Progenitor cell of endocrine pancreas (in vitro differentiated cells): Measurements from ENCODE around the gene EMC10. TPM values are rescaled to one million over a fixed set of nuclear protein-coding genes. Genes with fewer than 3 reads are reported as not detected.

Experiments
- DNase-seq: peaks from one replicate; pipeline ENCODE4 v3.0.0; 2021; ENCODE audit warnings: low spot score; ENCODE audit not compliant: unreplicated experiment
- H3K27ac Mint-ChIP-seq: 2 replicates; pipeline ENCODE4 v1.8.0; 2021; ENCODE audit warnings: mild to moderate bottlenecking, moderate library complexity, mixed read lengths
- H3K27me3 Mint-ChIP-seq: 2 replicates; pipeline ENCODE4 v1.8.0; 2021; ENCODE audit warnings: mixed read lengths
- H3K36me3 Mint-ChIP-seq: 2 replicates; pipeline ENCODE4 v1.8.0; 2022; ENCODE audit warnings: mixed read lengths; ENCODE audit not compliant: insufficient read depth
- H3K4me1 Mint-ChIP-seq: 2 replicates; pipeline ENCODE4 v1.8.0; 2021; ENCODE audit warnings: low read depth, mixed read lengths
- H3K4me3 Mint-ChIP-seq: 2 replicates; pipeline ENCODE4 v1.8.0; 2021; ENCODE audit warnings: low read depth, mild to moderate bottlenecking, moderate library complexity, mixed read lengths
- H3K9me3 Mint-ChIP-seq: 2 replicates; pipeline ENCODE4 v1.8.0; 2021; ENCODE audit warnings: low read depth, mixed read lengths
- total RNA-seq: library from RNA; stranded (reverse); gene quantifications from 2 replicates; pipeline ENCODE4 v1.2.1, GENCODE V29; 2021
- TF ChIP-seq, protein P1 (sequence below): fragments of 200-600 bp; sonication (generic); IDR thresholded peaks from one replicate; pipeline ENCODE4 v1.5.0; 2021; ENCODE audit warnings: antibody characterized with exemption, mild to moderate bottlenecking; ENCODE audit not compliant: unreplicated experiment

Gene EMC10
- total RNA-seq, 1 donor from 2014 or later = 181 TPM

DNA sequence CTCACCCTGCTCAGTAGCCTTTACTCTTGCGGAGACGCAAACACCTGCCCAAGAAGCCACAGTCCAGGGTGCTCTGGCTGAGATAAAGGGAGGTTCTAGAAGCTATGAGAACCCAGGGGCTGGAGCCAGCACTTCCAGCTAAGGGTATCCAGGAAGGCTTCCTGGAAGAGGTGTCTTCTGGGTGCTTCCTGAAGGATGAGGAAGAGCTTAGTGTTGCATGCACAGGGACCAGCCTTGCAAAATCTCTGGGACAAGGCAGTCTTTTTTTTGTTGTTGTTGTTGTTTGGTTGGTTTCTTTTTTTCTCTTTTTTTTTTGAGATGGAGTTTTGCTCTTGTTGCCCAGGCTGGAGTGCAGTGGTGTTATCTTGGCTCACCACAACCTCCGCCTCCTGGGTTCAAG, 23.1 kb upstream of the EMC10 start:
- no peaks in the 10 kb centered on the region for H3K36me3 Mint-ChIP-seq
- no peaks in the 10 kb centered on the region for H3K9me3 Mint-ChIP-seq
- TF ChIP-seq, protein P1, sequence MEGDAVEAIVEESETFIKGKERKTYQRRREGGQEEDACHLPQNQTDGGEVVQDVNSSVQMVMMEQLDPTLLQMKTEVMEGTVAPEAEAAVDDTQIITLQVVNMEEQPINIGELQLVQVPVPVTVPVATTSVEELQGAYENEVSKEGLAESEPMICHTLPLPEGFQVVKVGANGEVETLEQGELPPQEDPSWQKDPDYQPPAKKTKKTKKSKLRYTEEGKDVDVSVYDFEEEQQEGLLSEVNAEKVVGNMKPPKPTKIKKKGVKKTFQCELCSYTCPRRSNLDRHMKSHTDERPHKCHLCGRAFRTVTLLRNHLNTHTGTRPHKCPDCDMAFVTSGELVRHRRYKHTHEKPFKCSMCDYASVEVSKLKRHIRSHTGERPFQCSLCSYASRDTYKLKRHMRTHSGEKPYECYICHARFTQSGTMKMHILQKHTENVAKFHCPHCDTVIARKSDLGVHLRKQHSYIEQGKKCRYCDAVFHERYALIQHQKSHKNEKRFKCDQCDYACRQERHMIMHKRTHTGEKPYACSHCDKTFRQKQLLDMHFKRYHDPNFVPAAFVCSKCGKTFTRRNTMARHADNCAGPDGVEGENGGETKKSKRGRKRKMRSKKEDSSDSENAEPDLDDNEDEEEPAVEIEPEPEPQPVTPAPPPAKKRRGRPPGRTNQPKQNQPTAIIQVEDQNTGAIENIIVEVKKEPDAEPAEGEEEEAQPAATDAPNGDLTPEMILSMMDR = no peak
- H3K27me3 Mint-ChIP-seq = peaks cover 7% of the 10 kb centered on the region
- H3K4me3 Mint-ChIP-seq = no peak overlapping the region
- no peaks in the 10 kb centered on the region for H3K4me1 Mint-ChIP-seq
- H3K27ac Mint-ChIP-seq = no peak overlapping the region
- no peak for DNase-seq

DNA sequence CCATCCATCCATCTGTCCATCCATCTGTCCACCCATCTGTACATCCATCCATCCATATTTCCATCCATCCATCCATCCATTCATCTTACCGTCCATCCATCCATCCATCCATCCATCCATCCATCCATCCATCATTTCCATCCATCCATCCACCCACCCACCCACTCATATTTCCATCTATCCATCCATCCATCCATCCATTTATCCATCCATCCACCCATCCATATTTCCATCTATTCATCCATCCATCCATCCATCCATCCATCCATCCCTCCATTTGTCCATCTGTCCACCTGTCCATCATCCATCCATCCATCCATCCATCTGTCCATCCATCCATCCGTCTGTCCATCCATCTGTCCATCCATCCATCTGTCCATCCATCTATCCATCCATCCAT, 20.3 kb upstream of the EMC10 start:
- no peaks in the 10 kb centered on the region for H3K36me3 Mint-ChIP-seq
- no peaks in the 10 kb centered on the region for H3K4me1 Mint-ChIP-seq
- TF ChIP-seq, protein P1 = no peak
- no peak overlapping the region for H3K27ac Mint-ChIP-seq
- no peaks in the 10 kb centered on the region for H3K9me3 Mint-ChIP-seq
- peaks cover 7% of the 10 kb centered on the region for H3K27me3 Mint-ChIP-seq
- no peak for DNase-seq
- no peak overlapping the region for H3K4me3 Mint-ChIP-seq

DNA sequence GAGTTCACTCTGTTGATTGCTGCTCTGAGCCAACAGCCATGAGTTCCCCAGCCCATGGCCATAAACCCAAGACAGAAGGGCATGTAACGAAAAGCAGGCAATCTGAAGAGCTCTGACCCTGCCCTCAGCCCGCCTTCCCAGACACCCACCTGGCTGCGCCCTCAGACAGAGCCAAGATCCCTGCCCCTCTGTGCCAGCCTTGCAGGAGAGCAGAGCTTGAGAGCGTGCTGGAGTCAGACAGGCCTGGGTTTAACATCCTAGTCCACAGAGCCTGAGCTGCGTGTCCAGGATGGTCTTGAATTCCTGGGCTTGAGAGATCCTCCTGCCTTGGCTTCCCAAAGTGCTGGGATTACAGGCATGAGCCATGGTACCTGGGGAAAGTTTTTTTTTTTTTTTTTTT, 19.0 kb upstream of the EMC10 start:
- H3K9me3 Mint-ChIP-seq = no peaks in the 10 kb centered on the region

GRCh38 chr19:50458396-50459066, 17.8 kb upstream of the EMC10 start:
- no peaks in the 10 kb centered on the region for H3K36me3 Mint-ChIP-seq
- no peak overlapping the region for H3K27ac Mint-ChIP-seq
- no peaks in the 10 kb centered on the region for H3K4me1 Mint-ChIP-seq
- no peak overlapping the region for H3K4me3 Mint-ChIP-seq
- TF ChIP-seq, protein P1 = no peak
- H3K27me3 Mint-ChIP-seq = peaks cover 4% of the 10 kb centered on the region
- no peak for DNase-seq
- H3K9me3 Mint-ChIP-seq = no peaks in the 10 kb centered on the region

More for the DNA sequence above, 19.0 kb upstream of the EMC10 start:
- Mint-ChIP-seq H3K27me3 (peaks cover 4% of the 10 kb centered on the region), H3K36me3 (no peaks in the 10 kb centered on the region), H3K4me3 (no peak overlapping the region), H3K4me1 (no peaks in the 10 kb centered on the region), H3K27ac (no peak overlapping the region)
- no peak for DNase-seq
- TF ChIP-seq, protein P1 = no peak

DNA sequence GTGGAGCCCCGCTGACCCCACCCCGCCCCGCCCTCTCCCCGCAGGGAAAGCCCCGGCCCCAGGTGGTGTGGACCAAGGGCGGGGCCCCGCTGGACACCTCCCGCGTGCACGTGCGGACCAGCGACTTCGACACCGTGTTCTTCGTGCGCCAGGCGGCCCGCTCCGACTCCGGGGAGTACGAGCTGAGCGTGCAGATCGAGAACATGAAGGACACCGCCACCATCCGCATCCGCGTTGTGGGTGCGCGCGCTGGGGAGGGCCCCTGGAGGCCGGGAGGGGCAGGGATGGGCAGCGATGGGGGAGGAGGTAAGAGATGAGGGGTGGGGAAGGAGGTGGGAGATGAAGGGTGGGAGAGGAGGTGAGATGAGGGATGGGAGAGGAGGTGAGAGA, 17.2 kb upstream of the EMC10 start:
- TF ChIP-seq, protein P1 = no peak
- Mint-ChIP-seq H3K4me3 (no peak overlapping the region), H3K27me3 (peaks cover 4% of the 10 kb centered on the region), H3K36me3 (no peaks in the 10 kb centered on the region), H3K27ac (no peak overlapping the region), H3K4me1 (no peaks in the 10 kb centered on the region), H3K9me3 (no peaks in the 10 kb centered on the region)
- DNase-seq = no peak
